AG09309 (cell line): Measurements from ENCODE around the gene CD22.

ENCODE experiments used
- DNase-seq: peaks from one replicate; pipeline ENCODE4 v3.0.0-alpha.2; 2010; ENCODE audit warnings: low read depth
- H3K4me3 ChIP-seq: 2 replicates; pipeline ENCODE4 v1.5.1; 2011; ENCODE audit warnings: mild to moderate bottlenecking, low read depth, low read length, moderate library complexity; ENCODE audit not compliant: control insufficient read depth
- CTCF ChIP-seq: IDR thresholded peaks from 2 replicates; pipeline ENCODE4 v1.5.1; 2011; ENCODE audit warnings: mild to moderate bottlenecking, low read depth, low read length, inconsistent platforms; ENCODE audit not compliant: insufficient read depth, control insufficient read depth; ENCODE audit errors: missing control alignments

Gene CD22

DNA sequence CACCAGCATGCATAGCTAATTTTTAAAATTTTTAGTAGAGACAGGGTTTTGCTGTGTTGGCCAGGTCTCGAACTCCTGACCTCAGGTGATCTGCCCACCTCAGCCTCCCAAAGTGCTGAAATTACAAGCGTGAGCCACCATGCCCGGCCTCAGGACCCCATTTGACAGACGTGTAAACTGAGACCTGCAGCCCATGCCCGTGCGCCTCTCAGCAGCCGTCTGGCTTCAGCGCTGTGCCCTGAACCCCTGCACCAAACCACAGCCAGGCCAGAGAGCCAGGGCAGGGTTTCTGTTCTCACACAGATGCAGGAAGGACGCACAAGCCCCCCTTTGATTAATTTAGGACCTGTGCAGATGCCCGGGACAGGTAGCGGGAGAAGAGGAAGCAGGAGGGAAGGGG is 11.4 kb downstream of the CD22 start:
- no peak overlapping the region for H3K4me3 ChIP-seq
- DNase-seq: no peak
- no peak for TF ChIP-seq CTCF

DNA sequence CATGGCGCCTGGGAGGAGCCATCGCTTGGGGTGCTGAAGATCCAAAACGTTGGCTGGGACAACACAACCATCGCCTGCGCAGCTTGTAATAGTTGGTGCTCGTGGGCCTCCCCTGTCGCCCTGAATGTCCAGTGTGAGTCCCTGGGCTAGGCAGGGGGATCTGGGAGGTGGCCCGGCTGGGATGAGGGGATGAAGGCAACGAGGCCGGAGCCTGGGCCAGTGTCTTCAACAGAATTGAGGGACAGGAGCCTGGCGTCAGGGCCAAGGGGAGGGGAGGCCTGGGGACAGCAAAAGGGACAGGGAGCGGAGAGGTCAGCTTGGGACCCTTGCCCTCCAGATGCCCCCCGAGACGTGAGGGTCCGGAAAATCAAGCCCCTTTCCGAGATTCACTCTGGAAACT is 12.0 kb downstream of the CD22 start:
- no peak for TF ChIP-seq CTCF
- no peak for DNase-seq
- no peak overlapping the region for H3K4me3 ChIP-seq

DNA sequence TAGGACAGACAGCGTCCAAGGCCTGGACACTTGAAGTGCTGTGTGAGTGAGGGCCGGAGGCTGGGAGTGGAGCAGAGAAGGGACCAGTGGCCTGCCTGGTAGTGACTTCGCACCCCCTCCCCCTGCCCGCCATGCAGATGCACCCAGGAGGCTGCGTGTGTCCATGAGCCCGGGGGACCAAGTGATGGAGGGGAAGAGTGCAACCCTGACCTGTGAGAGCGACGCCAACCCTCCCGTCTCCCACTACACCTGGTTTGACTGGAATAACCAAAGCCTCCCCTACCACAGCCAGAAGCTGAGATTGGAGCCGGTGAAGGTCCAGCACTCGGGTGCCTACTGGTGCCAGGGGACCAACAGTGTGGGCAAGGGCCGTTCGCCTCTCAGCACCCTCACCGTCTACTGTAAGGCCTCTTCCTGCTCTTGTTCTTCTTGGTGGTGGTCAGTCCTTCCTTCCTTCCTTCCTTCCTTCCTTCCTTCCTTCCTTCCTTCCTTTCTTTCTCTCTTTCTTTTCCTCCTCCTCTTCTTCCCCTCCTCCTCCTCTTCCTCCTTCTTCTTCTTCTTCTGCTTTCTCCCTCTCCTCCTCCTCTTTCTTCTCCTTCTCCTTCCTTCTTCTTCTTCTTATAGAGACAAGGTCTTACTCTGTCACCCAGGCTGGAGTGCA is 12.7 kb downstream of the CD22 start:
- no peak for TF ChIP-seq CTCF
- H3K4me3 ChIP-seq: no peak overlapping the region

DNA sequence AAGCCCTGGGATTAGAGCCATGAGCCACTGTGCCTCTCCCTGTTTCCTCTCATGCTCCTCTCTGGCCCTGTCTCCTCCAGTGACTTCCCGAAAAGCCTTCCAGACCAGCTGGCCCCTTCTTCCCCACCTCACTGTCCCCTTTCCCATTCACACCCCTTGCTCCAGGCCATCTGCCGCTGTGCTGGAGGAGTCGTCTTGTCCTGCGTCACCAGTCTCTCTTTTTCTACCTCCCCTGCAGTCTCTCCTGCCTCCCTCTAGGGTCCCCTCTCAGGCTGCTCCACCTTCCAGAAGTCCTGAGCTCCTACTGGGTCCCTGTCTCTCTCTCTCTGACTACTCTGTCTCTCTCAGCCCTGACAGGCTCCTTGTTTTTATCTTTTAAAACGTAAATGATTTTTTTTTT is 13.4 kb downstream of the CD22 start:
- no peak overlapping the region for H3K4me3 ChIP-seq
- no peak for TF ChIP-seq CTCF
- DNase-seq: no peak

More for the DNA sequence above, 12.7 kb downstream of the CD22 start:
- DNase-seq: no peak

DNA sequence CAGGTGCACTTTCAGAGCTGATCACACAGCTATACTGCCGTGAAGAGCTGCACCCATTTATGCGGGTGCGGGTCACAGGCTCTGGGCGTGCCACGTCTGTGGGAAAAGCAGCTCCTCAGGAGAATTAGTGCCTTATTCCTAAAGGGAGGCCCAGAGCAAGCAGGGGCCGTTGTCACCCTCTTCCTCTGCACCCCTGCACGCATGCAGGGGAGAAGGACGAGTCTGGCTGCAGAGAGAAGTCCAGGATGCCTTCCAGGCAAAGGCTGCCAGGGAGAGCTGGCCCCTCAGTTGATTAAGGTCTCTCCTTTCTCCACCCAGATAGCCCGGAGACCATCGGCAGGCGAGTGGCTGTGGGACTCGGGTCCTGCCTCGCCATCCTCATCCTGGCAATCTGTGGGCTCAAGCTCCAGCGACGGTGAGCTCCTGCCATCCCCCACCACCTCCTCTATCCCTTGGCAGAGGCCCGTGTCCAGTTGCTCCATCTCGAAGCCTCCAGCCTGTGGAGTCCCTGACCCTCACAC is 15.6 kb downstream of the CD22 start:
- TF ChIP-seq CTCF: no peak
- no peak overlapping the region for H3K4me3 ChIP-seq
- DNase-seq: no peak

DNA sequence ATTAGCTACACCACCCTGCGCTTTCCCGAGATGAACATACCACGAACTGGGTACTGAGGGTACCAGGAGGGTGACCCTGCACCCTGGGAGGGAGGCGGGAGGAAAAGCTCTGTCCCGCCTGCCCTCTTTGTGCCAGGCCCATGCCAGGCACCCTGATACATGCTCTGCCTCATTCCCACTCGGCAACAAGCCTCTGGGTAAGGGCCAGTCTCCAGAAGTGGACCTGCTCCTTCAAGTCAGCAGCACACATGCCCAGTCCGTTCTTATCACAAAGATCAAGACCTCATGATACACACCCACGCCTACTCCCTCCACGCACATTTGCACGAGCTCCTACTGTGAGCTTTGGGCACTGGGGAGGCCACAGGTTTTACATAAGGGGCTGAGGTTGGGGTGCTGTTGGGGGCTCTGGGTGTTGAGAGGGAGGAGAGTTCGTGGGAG is 16.7 kb downstream of the CD22 start:
- DNase-seq: no peak
- TF ChIP-seq CTCF: no peak
- no peak overlapping the region for H3K4me3 ChIP-seq
